HepG2 (cell line): ENCODE measurements around the gene PTGDS. TPM values are rescaled to one million over a fixed set of nuclear protein-coding genes. Genes with fewer than 3 reads are reported as not detected.

ENCODE experiments used
- ATF7 ChIP-seq, 2 experiments: fragments of 450-650 bp in 1 of 2; sonication (generic) in 1 of 2; formaldehyde crosslinking in 1 of 2; IDR thresholded peaks; 2 replicates each; pipeline versions ENCODE4 v1.4.0 to v1.6.1; 2016 to 2020; ENCODE audit warnings: antibody characterized with exemption in 1 of 2, mild to moderate bottlenecking in 1 of 2, missing genetic modification reagents in 1 of 2
- CAMTA2 ChIP-seq: sonication (generic); formaldehyde crosslinking; IDR thresholded peaks from 2 replicates; pipeline ENCODE4 v1.4.0; 2020; ENCODE audit warnings: mild to moderate bottlenecking, missing genetic modification reagents, borderline replicate concordance
- DNMT1 ChIP-seq: sonication (generic); formaldehyde crosslinking; IDR thresholded peaks from 2 replicates; pipeline ENCODE4 v1.5.1; 2020; ENCODE audit warnings: mild to moderate bottlenecking, missing genetic modification reagents
- ESRRA ChIP-seq: sonication (generic); formaldehyde crosslinking; IDR thresholded peaks from 2 replicates; pipeline ENCODE4 v1.5.1; 2020; ENCODE audit warnings: mild to moderate bottlenecking, low read depth, missing genetic modification reagents
- FOSL1 ChIP-seq: sonication (generic); formaldehyde crosslinking; IDR thresholded peaks from 2 replicates; pipeline ENCODE4 v1.9.0; 2021; ENCODE audit warnings: missing genetic modification reagents, borderline replicate concordance
- NFE2 ChIP-seq: sonication (generic); formaldehyde crosslinking; IDR thresholded peaks from 2 replicates; pipeline ENCODE4 v1.4.0; 2020; ENCODE audit warnings: missing genetic modification reagents
- RFX5 ChIP-seq: IDR thresholded peaks from 2 replicates; pipeline ENCODE4 v1.6.1; 2011; ENCODE audit warnings: low read depth, low read length, improper control_type of control experiment
- SMARCC2 ChIP-seq: fragments of 450-650 bp; IDR thresholded peaks from 2 replicates; pipeline ENCODE4 v1.6.1; 2017; ENCODE audit warnings: antibody characterized with exemption, mild to moderate bottlenecking
- TMF1 ChIP-seq: sonication (generic); formaldehyde crosslinking; IDR thresholded peaks from 2 replicates; pipeline ENCODE4 v1.8.1; 2022; ENCODE audit warnings: low read depth, missing genetic modification reagents
- ZNF430 ChIP-seq: sonication (generic); formaldehyde crosslinking; IDR thresholded peaks from 2 replicates; pipeline ENCODE4 v1.9.0; 2021; ENCODE audit warnings: mild to moderate bottlenecking, missing genetic modification reagents
- ZNF790 ChIP-seq: sonication (generic); formaldehyde crosslinking; IDR thresholded peaks from 2 replicates; pipeline ENCODE4 v1.8.0; 2022; ENCODE audit warnings: missing genetic modification reagents, mild to moderate bottlenecking, borderline replicate concordance
- polyA plus RNA-seq, 8 experiments: library from polyadenylated mRNA; depleted of rRNA in 3 of 8; stranded (reverse) in 7 of 8; unstranded in 1 of 8; fragments of >200 nt; fragmentation: Illumina TruSeq in 4 of 8; extraction: Trizol in 4 of 8; gene quantifications; 2 replicates each; pipeline versions ENCODE4 v1.2.1 to v1.2.3, GENCODE V29; 2011 to 2016; ENCODE audit warnings: low read depth in 4 of 8, missing spikeins in 1 of 8, mixed read lengths in 1 of 8; ENCODE audit not compliant: insufficient read depth in 1 of 8
- total RNA-seq, 5 experiments: library from RNA; depleted of rRNA; stranded (reverse); fragments of >200 nt; fragmentation: Illumina TruSeq; extraction: Trizol; gene quantifications; 2 replicates each; pipeline ENCODE4 v1.2.3, GENCODE V29; 2016; ENCODE audit warnings: low read depth in 1 of 5
- TF ChIP-seq, protein P1 (sequence below): sonication (generic); formaldehyde crosslinking; IDR thresholded peaks from 2 replicates; pipeline ENCODE4 v1.8.0; 2023; ENCODE audit warnings: mild to moderate bottlenecking, missing genetic modification reagents
- TF ChIP-seq, protein P2 (sequence below): sonication (generic); formaldehyde crosslinking; IDR thresholded peaks from 2 replicates; pipeline ENCODE4 v1.4.0; 2020; ENCODE audit warnings: missing genetic modification reagents, borderline replicate concordance
- TF ChIP-seq, protein P3 (sequence below): sonication (generic); formaldehyde crosslinking; IDR thresholded peaks from 2 replicates; pipeline ENCODE4 v1.4.0; 2020; ENCODE audit warnings: missing genetic modification reagents
- TF ChIP-seq, protein P4 (sequence below): sonication (generic); formaldehyde crosslinking; IDR thresholded peaks from 2 replicates; pipeline ENCODE4 v1.4.0; 2020; ENCODE audit warnings: missing genetic modification reagents
- TF ChIP-seq, protein P5 (sequence below): sonication (generic); formaldehyde crosslinking; IDR thresholded peaks from 2 replicates; pipeline ENCODE4 v1.8.1; 2023; ENCODE audit warnings: missing genetic modification reagents, inconsistent platforms, borderline replicate concordance

The PTGDS gene
- total and polyA plus RNA-seq, 2 of the 13 experiments (the other 11 are each of a cell fraction or from before 2014, with no cell fraction given), result 0.33 to 0.50 TPM

DNA sequence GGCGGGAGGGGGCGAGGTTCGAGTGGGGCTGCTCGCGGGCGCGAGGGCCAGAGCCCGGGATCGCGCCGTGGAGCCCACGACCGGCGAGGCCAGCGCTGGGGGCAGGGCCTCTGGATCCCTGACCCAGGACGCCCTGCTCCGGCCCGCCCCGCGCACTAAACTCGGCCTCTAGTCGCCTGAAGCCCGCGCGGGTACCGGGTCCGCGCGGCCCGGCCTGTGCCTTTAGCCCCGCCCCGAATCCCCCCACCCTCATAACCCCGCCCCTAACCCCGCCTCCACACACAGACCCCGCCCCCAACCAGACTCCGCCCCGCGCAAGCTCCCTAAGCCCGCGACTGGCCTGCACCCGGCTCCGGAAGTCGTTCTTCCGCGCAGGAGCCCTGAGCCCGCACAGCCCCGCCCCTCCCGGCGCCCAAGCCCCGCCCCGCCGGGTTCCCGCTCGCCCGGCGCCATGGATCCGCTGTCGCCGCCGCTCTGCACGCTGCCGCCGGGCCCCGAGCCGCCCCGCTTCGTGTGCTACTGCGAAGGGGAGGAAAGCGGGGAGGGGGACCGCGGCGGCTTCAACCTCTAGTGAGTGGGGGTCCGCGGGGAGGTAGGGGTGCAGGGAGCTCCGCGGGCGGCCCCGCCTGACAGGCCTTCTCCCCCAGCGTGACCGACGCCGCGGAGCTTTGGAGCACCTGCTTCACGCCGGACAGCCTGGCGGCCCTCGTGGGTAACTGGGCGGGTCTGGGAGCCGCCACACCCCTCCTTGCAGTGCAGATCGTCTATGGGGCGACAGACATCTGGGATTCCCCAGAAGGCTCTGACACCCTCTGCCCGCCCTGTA lies 14.9 kb downstream of the PTGDS start, which contains the start of gene PAXX (continued):
- TF ChIP-seq, protein P1, sequence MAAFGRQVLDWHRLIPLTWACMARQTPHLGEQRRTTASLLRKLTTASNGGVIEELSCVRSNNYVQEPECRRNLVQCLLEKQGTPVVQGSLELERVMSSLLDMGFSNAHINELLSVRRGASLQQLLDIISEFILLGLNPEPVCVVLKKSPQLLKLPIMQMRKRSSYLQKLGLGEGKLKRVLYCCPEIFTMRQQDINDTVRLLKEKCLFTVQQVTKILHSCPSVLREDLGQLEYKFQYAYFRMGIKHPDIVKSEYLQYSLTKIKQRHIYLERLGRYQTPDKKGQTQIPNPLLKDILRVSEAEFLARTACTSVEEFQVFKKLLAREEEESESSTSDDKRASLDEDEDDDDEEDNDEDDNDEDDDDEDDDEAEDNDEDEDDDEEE (CRISPR knock-in tag), result 0 out of 2 replicates have a peak, but pooled peaks have one; percentile 28
- TF ChIP-seq FOSL1 (CRISPR knock-in tag) (no peak), CAMTA2 (CRISPR knock-in tag) (no peak), ZNF790 (CRISPR knock-in tag) (no peak), ATF7 (IDR thresholded peaks at IDR 0.05) (no peak), ATF7 (CRISPR knock-in tag; IDR thresholded peaks at IDR 0.05) (no peak), DNMT1 (no peak), SMARCC2 (no peak), NFE2 (CRISPR knock-in tag) (no peak), ZNF430 (peak; percentile 75), TMF1 (CRISPR knock-in tag) (peak; percentile 79; the same call in 1 of the 2 replicates), ESRRA (CRISPR knock-in tag) (no peak), RFX5 (no peak)
- TF ChIP-seq, protein P2, sequence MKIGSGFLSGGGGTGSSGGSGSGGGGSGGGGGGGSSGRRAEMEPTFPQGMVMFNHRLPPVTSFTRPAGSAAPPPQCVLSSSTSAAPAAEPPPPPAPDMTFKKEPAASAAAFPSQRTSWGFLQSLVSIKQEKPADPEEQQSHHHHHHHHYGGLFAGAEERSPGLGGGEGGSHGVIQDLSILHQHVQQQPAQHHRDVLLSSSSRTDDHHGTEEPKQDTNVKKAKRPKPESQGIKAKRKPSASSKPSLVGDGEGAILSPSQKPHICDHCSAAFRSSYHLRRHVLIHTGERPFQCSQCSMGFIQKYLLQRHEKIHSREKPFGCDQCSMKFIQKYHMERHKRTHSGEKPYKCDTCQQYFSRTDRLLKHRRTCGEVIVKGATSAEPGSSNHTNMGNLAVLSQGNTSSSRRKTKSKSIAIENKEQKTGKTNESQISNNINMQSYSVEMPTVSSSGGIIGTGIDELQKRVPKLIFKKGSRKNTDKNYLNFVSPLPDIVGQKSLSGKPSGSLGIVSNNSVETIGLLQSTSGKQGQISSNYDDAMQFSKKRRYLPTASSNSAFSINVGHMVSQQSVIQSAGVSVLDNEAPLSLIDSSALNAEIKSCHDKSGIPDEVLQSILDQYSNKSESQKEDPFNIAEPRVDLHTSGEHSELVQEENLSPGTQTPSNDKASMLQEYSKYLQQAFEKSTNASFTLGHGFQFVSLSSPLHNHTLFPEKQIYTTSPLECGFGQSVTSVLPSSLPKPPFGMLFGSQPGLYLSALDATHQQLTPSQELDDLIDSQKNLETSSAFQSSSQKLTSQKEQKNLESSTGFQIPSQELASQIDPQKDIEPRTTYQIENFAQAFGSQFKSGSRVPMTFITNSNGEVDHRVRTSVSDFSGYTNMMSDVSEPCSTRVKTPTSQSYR (CRISPR knock-in tag), result no peak
- TF ChIP-seq, protein P3, sequence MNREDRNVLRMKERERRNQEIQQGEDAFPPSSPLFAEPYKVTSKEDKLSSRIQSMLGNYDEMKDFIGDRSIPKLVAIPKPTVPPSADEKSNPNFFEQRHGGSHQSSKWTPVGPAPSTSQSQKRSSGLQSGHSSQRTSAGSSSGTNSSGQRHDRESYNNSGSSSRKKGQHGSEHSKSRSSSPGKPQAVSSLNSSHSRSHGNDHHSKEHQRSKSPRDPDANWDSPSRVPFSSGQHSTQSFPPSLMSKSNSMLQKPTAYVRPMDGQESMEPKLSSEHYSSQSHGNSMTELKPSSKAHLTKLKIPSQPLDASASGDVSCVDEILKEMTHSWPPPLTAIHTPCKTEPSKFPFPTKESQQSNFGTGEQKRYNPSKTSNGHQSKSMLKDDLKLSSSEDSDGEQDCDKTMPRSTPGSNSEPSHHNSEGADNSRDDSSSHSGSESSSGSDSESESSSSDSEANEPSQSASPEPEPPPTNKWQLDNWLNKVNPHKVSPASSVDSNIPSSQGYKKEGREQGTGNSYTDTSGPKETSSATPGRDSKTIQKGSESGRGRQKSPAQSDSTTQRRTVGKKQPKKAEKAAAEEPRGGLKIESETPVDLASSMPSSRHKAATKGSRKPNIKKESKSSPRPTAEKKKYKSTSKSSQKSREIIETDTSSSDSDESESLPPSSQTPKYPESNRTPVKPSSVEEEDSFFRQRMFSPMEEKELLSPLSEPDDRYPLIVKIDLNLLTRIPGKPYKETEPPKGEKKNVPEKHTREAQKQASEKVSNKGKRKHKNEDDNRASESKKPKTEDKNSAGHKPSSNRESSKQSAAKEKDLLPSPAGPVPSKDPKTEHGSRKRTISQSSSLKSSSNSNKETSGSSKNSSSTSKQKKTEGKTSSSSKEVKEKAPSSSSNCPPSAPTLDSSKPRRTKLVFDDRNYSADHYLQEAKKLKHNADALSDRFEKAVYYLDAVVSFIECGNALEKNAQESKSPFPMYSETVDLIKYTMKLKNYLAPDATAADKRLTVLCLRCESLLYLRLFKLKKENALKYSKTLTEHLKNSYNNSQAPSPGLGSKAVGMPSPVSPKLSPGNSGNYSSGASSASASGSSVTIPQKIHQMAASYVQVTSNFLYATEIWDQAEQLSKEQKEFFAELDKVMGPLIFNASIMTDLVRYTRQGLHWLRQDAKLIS, result no peak
- TF ChIP-seq, protein P4, sequence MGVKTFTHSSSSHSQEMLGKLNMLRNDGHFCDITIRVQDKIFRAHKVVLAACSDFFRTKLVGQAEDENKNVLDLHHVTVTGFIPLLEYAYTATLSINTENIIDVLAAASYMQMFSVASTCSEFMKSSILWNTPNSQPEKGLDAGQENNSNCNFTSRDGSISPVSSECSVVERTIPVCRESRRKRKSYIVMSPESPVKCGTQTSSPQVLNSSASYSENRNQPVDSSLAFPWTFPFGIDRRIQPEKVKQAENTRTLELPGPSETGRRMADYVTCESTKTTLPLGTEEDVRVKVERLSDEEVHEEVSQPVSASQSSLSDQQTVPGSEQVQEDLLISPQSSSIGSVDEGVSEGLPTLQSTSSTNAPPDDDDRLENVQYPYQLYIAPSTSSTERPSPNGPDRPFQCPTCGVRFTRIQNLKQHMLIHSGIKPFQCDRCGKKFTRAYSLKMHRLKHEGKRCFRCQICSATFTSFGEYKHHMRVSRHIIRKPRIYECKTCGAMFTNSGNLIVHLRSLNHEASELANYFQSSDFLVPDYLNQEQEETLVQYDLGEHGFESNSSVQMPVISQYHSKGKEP (CRISPR knock-in tag), result no peak
- TF ChIP-seq, protein P5, sequence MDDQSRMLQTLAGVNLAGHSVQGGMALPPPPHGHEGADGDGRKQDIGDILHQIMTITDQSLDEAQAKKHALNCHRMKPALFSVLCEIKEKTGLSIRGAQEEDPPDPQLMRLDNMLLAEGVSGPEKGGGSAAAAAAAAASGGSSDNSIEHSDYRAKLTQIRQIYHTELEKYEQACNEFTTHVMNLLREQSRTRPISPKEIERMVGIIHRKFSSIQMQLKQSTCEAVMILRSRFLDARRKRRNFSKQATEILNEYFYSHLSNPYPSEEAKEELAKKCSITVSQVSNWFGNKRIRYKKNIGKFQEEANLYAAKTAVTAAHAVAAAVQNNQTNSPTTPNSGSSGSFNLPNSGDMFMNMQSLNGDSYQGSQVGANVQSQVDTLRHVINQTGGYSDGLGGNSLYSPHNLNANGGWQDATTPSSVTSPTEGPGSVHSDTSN (CRISPR knock-in tag), result no peak
